Measurements from ENCODE around the gene TEAD3. TPM values are rescaled to one million over a fixed set of nuclear protein-coding genes. Genes with fewer than 3 reads are reported as not detected.
"Not testable (repeated sequence)": the region's sequence is repeated elsewhere in the genome, so short reads cannot be mapped to it uniquely, and the experiment has no call there.

TEAD3 gene
- total RNA-seq, 1 donor, result 23.7 TPM

GRCh38 chr6:35441642-35442041 is 55.2 kb downstream of the TEAD3 start:
- TF ChIP-seq, protein P1, sequence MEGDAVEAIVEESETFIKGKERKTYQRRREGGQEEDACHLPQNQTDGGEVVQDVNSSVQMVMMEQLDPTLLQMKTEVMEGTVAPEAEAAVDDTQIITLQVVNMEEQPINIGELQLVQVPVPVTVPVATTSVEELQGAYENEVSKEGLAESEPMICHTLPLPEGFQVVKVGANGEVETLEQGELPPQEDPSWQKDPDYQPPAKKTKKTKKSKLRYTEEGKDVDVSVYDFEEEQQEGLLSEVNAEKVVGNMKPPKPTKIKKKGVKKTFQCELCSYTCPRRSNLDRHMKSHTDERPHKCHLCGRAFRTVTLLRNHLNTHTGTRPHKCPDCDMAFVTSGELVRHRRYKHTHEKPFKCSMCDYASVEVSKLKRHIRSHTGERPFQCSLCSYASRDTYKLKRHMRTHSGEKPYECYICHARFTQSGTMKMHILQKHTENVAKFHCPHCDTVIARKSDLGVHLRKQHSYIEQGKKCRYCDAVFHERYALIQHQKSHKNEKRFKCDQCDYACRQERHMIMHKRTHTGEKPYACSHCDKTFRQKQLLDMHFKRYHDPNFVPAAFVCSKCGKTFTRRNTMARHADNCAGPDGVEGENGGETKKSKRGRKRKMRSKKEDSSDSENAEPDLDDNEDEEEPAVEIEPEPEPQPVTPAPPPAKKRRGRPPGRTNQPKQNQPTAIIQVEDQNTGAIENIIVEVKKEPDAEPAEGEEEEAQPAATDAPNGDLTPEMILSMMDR (IDR thresholded peaks at IDR 0.05; ENCODE audit: insufficient read depth, low read depth, low read length), result no peak
- H3K4me3 ChIP-seq (ENCODE audit: low read depth, low read length), result no peak overlapping the region
- DNase-seq (ENCODE audit: low read depth), result no peak

DNA sequence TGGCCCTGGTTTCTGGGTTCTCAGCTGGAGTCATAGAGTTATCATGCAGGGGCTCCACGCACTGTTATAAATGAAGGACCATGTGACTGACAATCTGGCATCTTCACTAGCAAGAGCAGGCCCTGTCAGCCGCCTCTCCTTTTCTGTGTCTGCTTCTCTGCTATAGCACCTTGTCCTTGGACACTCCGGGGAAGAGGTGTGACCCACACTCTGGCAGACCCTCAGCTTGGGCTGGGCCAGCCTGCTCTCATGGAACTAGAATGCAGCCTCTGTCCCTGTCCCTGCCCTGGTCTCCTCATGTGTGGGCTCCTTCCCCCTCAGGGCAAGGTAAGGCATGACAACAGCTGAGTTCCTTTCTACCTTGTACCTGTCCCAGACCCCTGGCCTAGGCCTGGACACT is 55.7 kb downstream of the TEAD3 start:
- TF ChIP-seq, protein P1 (IDR thresholded peaks at IDR 0.05; ENCODE audit: insufficient read depth, low read depth, low read length), result no peak
- DNase-seq (ENCODE audit: low read depth), result no peak

DNA sequence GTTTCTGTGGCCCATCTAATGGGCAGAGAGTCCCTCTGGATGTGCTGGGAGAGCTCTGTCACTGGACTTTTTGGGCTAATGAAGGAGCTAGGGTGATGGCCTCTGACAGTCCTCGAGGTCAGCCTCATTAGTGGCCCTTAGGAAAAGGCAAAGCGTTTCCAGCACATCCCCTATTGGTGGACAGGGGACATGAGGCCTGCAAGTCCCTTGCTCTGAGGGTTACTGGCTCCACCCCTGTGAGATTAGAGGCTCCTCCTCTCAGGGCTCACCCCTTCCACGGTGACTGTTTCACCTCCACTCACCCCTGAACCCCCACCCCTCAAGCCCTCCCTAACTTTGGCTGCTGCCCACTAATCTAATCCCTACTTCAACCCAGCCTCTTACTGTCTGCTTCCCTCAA is 57.6 kb downstream of the TEAD3 start:
- TF ChIP-seq, protein P1 (IDR thresholded peaks at IDR 0.05; ENCODE audit: insufficient read depth, low read depth, low read length), result no peak
- no peak for DNase-seq (ENCODE audit: low read depth)
- H3K4me3 ChIP-seq (ENCODE audit: low read depth, low read length), result no peak overlapping the region

More for the DNA sequence above, 55.7 kb downstream of the TEAD3 start:
- H3K4me3 ChIP-seq (ENCODE audit: low read depth, low read length), result no peak overlapping the region

DNA sequence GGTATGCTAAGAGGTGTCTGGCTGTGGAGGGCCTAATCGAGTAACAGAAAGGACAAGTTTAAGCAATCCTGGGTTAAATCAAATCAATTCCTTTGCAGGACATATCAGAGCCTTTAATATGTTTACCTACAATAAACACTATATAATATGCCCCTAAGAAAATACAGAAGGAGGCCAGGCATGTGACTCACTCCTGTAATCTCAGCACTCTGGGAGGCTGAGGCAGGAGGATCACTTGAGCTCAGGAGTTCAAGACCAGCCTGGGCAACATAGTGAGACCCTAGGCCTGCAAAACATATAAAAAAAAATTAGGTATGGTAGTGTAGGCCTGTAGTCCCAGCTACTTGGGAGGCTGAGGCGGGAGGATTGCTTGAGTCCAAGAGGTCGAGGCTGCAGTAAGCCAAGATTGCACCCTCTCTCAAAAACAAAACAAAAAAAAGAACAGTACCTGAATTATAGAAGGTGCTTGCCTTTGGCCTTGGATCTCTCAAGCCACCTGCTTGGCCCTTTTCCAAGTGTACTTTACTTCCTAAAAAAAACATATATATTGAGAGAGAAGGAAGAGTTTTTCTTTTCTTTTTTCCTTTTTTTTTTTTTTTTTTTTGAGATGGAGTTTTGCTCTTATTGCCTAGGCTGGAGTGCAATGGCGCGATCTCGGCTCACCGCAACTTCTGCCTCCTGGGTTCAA is 58.4 kb downstream of the TEAD3 start:
- not testable (repeated sequence) for H3K4me3 ChIP-seq (ENCODE audit: low read depth, low read length); DNase-seq (ENCODE audit: low read depth)

DNA sequence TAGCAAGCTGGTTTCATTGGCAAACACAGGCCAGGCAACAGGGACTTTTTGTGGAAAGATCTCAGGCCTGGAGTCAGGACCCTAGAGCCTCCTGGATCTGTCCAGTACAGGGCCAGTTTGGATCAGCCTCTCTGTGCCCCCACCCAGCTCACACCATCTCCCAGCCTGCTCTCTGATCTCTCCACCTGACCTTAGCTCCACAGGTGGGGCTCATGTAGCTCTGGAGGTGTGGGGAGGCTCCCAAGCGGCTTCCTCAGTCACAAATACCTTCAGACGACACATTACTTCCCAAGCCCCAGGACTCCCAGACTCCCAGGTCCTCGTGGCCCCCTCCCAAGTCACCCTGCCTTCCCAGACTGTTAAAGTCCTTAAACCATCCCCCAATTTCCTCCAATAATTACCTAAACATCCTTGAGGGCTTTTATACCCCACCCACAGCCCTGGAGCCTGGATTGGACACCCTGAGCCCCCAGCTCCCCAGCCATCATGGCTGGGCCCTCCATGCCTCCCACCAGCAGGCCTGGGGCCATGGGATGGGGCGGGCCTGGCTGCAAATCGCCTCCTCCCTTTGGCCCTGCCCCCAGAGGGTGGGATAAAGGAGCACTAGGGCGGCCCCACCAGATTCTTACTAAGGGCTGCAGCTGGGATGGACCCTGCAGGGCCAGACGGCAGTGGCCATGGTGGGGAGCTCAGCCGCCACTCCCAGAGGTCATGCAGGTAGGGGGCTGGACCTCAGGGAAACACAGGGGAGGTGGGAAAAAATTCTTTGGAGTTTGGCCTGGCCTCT is 60.6 kb downstream of the TEAD3 start:
- TF ChIP-seq, protein P1 (IDR thresholded peaks at IDR 0.05; ENCODE audit: insufficient read depth, low read depth, low read length), result no peak
- H3K4me3 ChIP-seq (ENCODE audit: low read depth, low read length), result no peak overlapping the region
- no peak for DNase-seq (ENCODE audit: low read depth)

DNA sequence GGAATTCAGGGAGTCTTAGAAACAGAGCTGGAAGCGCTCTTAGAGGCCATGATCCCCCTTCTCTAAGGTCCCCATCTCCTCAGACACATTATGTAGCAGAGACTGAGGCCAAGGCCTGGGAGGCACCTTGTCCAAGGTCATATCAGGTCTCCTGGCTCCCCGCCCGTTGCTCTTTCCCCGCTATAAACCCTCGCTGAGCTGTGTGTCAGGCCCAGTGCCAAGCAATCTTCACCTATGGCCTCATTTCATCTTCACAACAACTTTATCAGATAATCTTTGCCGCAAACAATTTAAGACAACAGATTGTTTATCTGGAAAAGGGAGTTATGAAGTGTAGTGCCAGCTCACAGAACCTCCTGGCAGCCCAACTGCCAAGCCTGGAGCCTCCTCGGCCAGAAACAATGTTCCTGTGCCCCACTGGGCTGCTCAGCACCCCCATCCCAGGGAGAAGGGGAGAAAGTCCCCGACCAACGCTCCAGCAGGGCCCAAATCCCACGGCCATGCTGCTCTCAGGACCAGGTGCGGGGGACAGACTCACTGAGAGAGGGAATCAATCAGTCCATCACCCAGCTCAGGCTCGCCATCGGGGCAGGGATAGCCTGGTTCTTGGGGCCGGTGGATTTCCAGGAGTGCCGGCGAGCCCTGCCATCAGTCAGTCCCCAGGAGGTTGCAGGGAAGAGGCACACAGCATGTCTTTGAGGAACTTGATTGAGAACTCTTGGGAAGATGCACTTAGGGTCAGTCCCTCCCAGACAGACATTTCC is 61.6 kb downstream of the TEAD3 start:
- no peak for DNase-seq (ENCODE audit: low read depth)
- TF ChIP-seq, protein P1 (IDR thresholded peaks at IDR 0.05; ENCODE audit: insufficient read depth, low read depth, low read length), result no peak
- H3K4me3 ChIP-seq (ENCODE audit: low read depth, low read length), result no peak overlapping the region

DNA sequence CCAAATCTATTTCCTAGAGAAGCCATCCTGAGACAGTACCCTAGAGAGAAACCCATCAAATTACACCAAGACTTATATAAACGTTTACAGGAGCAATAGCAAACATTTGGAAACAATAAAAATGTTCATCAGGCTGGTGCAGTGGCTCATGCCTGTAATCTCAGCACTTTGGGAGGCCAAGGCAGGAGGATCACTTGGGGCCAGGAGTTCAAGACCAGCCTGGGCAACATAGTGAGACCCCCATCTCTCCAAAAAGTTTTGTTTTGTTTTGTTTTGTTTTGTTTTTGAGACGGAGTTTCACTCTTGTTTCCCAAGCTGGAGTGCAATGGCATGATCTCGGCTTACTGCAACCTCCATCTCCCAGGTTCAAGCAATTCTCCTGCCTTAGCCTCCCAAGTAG is 64.2 kb downstream of the TEAD3 start:
- DNase-seq (ENCODE audit: low read depth); H3K4me3 ChIP-seq (ENCODE audit: low read depth, low read length): not testable (repeated sequence)
